AG10803 (cell line): ENCODE data around the gene ARHGAP23.

ENCODE experiments used
- DNase-seq: peaks from one replicate; pipeline ENCODE4 v3.0.0; 2010; ENCODE audit warnings: low read depth
- H3K4me3 ChIP-seq: 2 replicates; pipeline ENCODE4 v1.5.1; 2011; ENCODE audit warnings: mild to moderate bottlenecking, low read length, control low read depth
- CTCF ChIP-seq: conservative IDR thresholded peaks from 2 replicates; pipeline ENCODE4 v1.5.1; 2011; ENCODE audit warnings: mild to moderate bottlenecking, low read length, control low read depth, inconsistent platforms

Gene ARHGAP23

GRCh38 chr17:38456031-38456815 lies 28.0 kb downstream of the ARHGAP23 start:
- no peak for DNase-seq
- TF ChIP-seq CTCF = no peak
- peak overlapping the region; percentile 83 for H3K4me3 ChIP-seq

GRCh38 chr17:38457577-38458371 lies 29.5 kb downstream of the ARHGAP23 start:
- no peak for TF ChIP-seq CTCF
- H3K4me3 ChIP-seq = no peak overlapping the region
- no peak for DNase-seq

- no peak overlapping the region for H3K4me3 ChIP-seq
- DNase-seq = no peak
- TF ChIP-seq CTCF = no peak
These were observed 30.3 kb downstream of the ARHGAP23 start for GRCh38 chr17:38458521-38458920.

- H3K4me3 ChIP-seq = no peak overlapping the region
- TF ChIP-seq CTCF = no peak
- no peak for DNase-seq
These were observed 31.3 kb downstream of the ARHGAP23 start for GRCh38 chr17:38459567-38459966.

- no peak for TF ChIP-seq CTCF
- no peak for DNase-seq
- H3K4me3 ChIP-seq = no peak overlapping the region
These were observed 31.9 kb downstream of the ARHGAP23 start for GRCh38 chr17:38460082-38460715.

- H3K4me3 ChIP-seq = no peak overlapping the region
- no peak for DNase-seq
- no peak for TF ChIP-seq CTCF
These were observed 32.7 kb downstream of the ARHGAP23 start for GRCh38 chr17:38460716-38461630.
